Measurements from ENCODE around the gene ABCD3. TPM values are rescaled to one million over a fixed set of nuclear protein-coding genes. Genes with fewer than 3 reads are reported as not detected.
A peak's percentile ranks its signal among the peaks of the same experiment; 100 is the strongest.
"Not testable (repeated sequence)": the region's sequence is repeated elsewhere in the genome, so short reads cannot be mapped to it uniquely, and the experiment has no call there.

ABCD3 gene
- total RNA-seq, result 21.4 and 25.8 TPM in 2 replicates

GRCh38 chr1:94417978-94418663 is at the start of gene ABCD3:
TSS of gene ABCD3 (plus strand) at chr1:94418389. CDS start at chr1:94418479, 90 bp downstream.
- DNase-seq (ENCODE audit: low read depth), result peak; percentile 84
- TF ChIP-seq CTCF (IDR thresholded peaks at IDR 0.05; ENCODE audit: insufficient read depth, low read length, poor library complexity, severe bottlenecking), result no peak
- peak within 1 kb of the TSS; percentile 79 for H3K4me3 ChIP-seq (ENCODE audit: low read depth, low read length)
- H3K27me3 ChIP-seq (ENCODE audit: control insufficient read depth, insufficient read depth, low read length), result no peaks in the 10 kb centered on the region
- H3K36me3 ChIP-seq (ENCODE audit: control insufficient read depth, insufficient read depth, low read length), result no peaks in the 10 kb centered on the region

- H3K4me3 ChIP-seq (ENCODE audit: low read depth, low read length); DNase-seq (ENCODE audit: low read depth); H3K27me3 ChIP-seq (ENCODE audit: control insufficient read depth, insufficient read depth, low read length); H3K36me3 ChIP-seq (ENCODE audit: control insufficient read depth, insufficient read depth, low read length): not testable (repeated sequence)
Observed at GRCh38 chr1:94372771-94373170, 45.4 kb upstream of the ABCD3 start.

- not testable (repeated sequence) for DNase-seq (ENCODE audit: low read depth)
Observed at GRCh38 chr1:94373311-94373710, 44.9 kb upstream of the ABCD3 start.

DNA sequence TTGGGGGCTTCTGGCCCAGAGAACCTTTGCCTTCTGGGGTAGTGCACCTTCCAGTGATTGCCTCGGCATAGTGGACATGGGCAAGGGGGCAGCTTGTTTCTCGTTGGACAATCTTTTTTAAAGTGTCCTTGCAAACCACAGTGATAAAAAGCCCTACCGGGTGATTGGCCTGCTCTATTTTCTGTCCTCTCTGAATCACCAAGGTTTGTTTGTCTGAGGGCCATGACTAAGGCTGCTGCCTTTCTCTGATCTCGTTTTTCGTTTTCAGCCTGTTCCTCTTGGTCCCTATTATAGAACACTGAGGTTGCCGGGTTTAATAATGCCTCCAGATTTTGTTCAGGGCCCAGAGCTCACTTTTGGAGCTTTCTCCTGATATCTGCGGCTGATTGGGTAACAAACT is 42.5 kb upstream of the ABCD3 start:
- not testable (repeated sequence) for H3K36me3 ChIP-seq (ENCODE audit: control insufficient read depth, insufficient read depth, low read length); DNase-seq (ENCODE audit: low read depth); H3K4me3 ChIP-seq (ENCODE audit: low read depth, low read length)

More at GRCh38 chr1:94373311-94373710, 44.9 kb upstream of the ABCD3 start:
- not testable (repeated sequence) for H3K27me3 ChIP-seq (ENCODE audit: control insufficient read depth, insufficient read depth, low read length); H3K4me3 ChIP-seq (ENCODE audit: low read depth, low read length); H3K36me3 ChIP-seq (ENCODE audit: control insufficient read depth, insufficient read depth, low read length)

GRCh38 chr1:94378493-94378892 is 39.7 kb upstream of the ABCD3 start:
- not testable (repeated sequence) for H3K4me3 ChIP-seq (ENCODE audit: low read depth, low read length); H3K36me3 ChIP-seq (ENCODE audit: control insufficient read depth, insufficient read depth, low read length); DNase-seq (ENCODE audit: low read depth); H3K27me3 ChIP-seq (ENCODE audit: control insufficient read depth, insufficient read depth, low read length)

More for the DNA sequence above, 42.5 kb upstream of the ABCD3 start:
- not testable (repeated sequence) for H3K27me3 ChIP-seq (ENCODE audit: control insufficient read depth, insufficient read depth, low read length)

- TF ChIP-seq CTCF (IDR thresholded peaks at IDR 0.05; ENCODE audit: insufficient read depth, low read length, poor library complexity, severe bottlenecking), result no peak
- no peaks in the 10 kb centered on the region for H3K27me3 ChIP-seq (ENCODE audit: control insufficient read depth, insufficient read depth, low read length)
- no peak for DNase-seq (ENCODE audit: low read depth)
- no peaks in the 10 kb centered on the region for H3K36me3 ChIP-seq (ENCODE audit: control insufficient read depth, insufficient read depth, low read length)
- no peak overlapping the region for H3K4me3 ChIP-seq (ENCODE audit: low read depth, low read length)
Observed at GRCh38 chr1:94379615-94380014, 38.6 kb upstream of the ABCD3 start.

- no peak for TF ChIP-seq CTCF (IDR thresholded peaks at IDR 0.05; ENCODE audit: insufficient read depth, low read length, poor library complexity, severe bottlenecking)
- H3K4me3 ChIP-seq (ENCODE audit: low read depth, low read length), result no peak overlapping the region
- H3K36me3 ChIP-seq (ENCODE audit: control insufficient read depth, insufficient read depth, low read length), result no peaks in the 10 kb centered on the region
- no peaks in the 10 kb centered on the region for H3K27me3 ChIP-seq (ENCODE audit: control insufficient read depth, insufficient read depth, low read length)
- DNase-seq (ENCODE audit: low read depth), result no peak
Observed at GRCh38 chr1:94382201-94382600, 36.0 kb upstream of the ABCD3 start.

GRCh38 chr1:94383966-94384408 is 34.2 kb upstream of the ABCD3 start:
- H3K36me3 ChIP-seq (ENCODE audit: control insufficient read depth, insufficient read depth, low read length), result no peaks in the 10 kb centered on the region
- H3K4me3 ChIP-seq (ENCODE audit: low read depth, low read length), result no peak overlapping the region
- TF ChIP-seq CTCF (IDR thresholded peaks at IDR 0.05; ENCODE audit: insufficient read depth, low read length, poor library complexity, severe bottlenecking), result no peak
- no peaks in the 10 kb centered on the region for H3K27me3 ChIP-seq (ENCODE audit: control insufficient read depth, insufficient read depth, low read length)
- DNase-seq (ENCODE audit: low read depth), result peak; percentile 96

All from kidney epithelial cell (primary cell).